Measurements from ENCODE around the gene LGR4. TPM values are rescaled to one million over a fixed set of nuclear protein-coding genes. Genes with fewer than 3 reads are reported as not detected.

Gene LGR4
- total and polyA plus RNA-seq, 10 of the 15 experiments (the other 5 are each of a cell fraction or from before 2014, with no cell fraction given) = under 0.01 to 0.64 (median 0.04) TPM; not detected in 5

DNA sequence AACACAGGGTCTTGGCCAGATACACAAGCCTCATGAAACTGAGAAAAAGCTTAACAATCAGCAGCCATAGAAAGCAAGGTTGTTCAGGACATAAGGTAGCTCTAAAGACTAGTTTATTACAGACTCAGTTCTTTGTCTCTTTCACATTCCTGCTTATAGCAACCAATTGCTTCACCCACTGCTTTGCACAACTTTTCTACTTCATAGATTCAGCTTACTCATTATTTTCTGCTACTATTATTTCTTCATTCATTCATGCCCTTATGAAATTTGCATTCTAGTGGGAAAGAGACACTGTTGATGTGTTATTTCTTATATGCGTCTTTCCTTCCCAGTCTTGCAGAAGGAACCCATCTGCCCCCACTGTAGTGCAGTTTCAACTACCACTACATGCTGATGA is 114.3 kb downstream of the LGR4 start:
- ChIA-PET SMC1A (ENCODE audit: uncharacterized antibody, unreplicated experiment) (interaction anchor here (1.3 kb wide), 1 partner anchor 29 kb away, joined by 3 read pairs; no protein-coding TSS in a partner anchor), POLR2A (no interaction called here), RAD21 (ENCODE audit: unreplicated experiment) (interaction anchor here (1.6 kb wide), 1 partner anchor 175 kb away, joined by 3 read pairs; no protein-coding TSS in a partner anchor), CTCF (interaction anchor here (0.6 kb wide), 1 partner anchor 8 kb away, joined by 3 read pairs; no protein-coding TSS in a partner anchor)
- H3K36me3 ChIP-seq (ENCODE audit: control insufficient read depth in 2 of 2, insufficient read depth in 2 of 2, low read length in 1 of 2) = no peaks in the 10 kb centered on the region
- no TSS peak for BruUV-seq (replicated peaks)
- H4K20me1 ChIP-seq (ENCODE audit: control insufficient read depth, insufficient read depth) = no peaks in the 10 kb centered on the region
- no peak for TF ChIP-seq HDGF (IDR thresholded peaks at IDR 0.05)
- no peak overlapping the region for H3K4me3 ChIP-seq
- 100% methylated on average over 1 of the region's 1 CpG for WGBS (ENCODE audit: insufficient coverage, insufficient replicate concordance, low lambda C conversion rate, missing lambda C conversion rate)
- H3K27me3 ChIP-seq (replicated peaks in 1 of 2; ENCODE audit: control insufficient read depth in 2 of 2, insufficient read depth in 2 of 2, low read length in 1 of 2) = no peaks in the 10 kb centered on the region
- no peak overlapping the region for H2AFZ ChIP-seq (ENCODE audit: control insufficient read depth, low read depth, low read length)
- H3K9ac ChIP-seq (ENCODE audit: control insufficient read depth, insufficient read depth, low read length) = no peak overlapping the region
- intact Hi-C loops (cut with micrococcal nuclease; ENCODE audit: unreplicated experiment) (no loop called here), in situ Hi-C loops (cut with MboI) (no loop called here)
- H3K79me2 ChIP-seq (ENCODE audit: control insufficient read depth, insufficient read depth, low read length) = no peaks in the 10 kb centered on the region; the same call in 1 of the 2 replicates
- no peak overlapping the region for H3K27ac ChIP-seq (ENCODE audit: control insufficient read depth, insufficient read depth)
- no peak overlapping the region for H3K4me2 ChIP-seq (ENCODE audit: control insufficient read depth, insufficient read depth)
- DNase-seq (ENCODE audit: low read depth, low spot score) (no peak), ATAC-seq (no peak), FAIRE-seq (no peak)
- H3K9me3 ChIP-seq (replicated peaks; ENCODE audit: control insufficient read depth, insufficient read depth, low read length) = no peaks in the 10 kb centered on the region
- no peaks in the 10 kb centered on the region for H3K4me1 ChIP-seq (ENCODE audit: control insufficient read depth, insufficient read depth, low read length)

DNA sequence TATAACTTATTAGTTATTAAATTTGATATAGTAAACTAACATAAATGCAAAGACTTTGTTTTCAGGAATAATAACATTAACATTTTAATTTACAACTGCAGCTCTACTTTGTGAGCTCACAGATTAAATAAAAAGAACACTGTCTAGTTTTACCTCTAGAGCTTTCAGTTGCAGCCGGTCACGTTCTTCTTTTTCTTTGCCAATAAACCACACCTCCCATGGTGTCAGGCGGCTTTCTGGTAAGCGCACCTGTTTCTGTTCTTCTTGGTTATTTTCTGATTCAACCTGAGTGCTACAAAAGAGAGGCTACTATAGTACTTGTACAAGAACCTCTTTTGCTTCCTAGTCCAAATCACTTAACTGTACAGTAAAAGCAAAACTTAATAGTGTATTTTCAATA is 115.3 kb downstream of the LGR4 start:
- Histone ChIP-seq H3K4me3 (no peak overlapping the region), H3K36me3 (ENCODE audit: control insufficient read depth in 2 of 2, insufficient read depth in 2 of 2, low read length in 1 of 2) (no peaks in the 10 kb centered on the region), H3K4me1 (ENCODE audit: control insufficient read depth, insufficient read depth, low read length) (no peaks in the 10 kb centered on the region), H3K4me2 (ENCODE audit: control insufficient read depth, insufficient read depth) (no peak overlapping the region), H3K79me2 (ENCODE audit: control insufficient read depth, insufficient read depth, low read length) (no peaks in the 10 kb centered on the region), H3K9me3 (replicated peaks; ENCODE audit: control insufficient read depth, insufficient read depth, low read length) (no peaks in the 10 kb centered on the region), H2AFZ (ENCODE audit: control insufficient read depth, low read depth, low read length) (no peak overlapping the region), H3K9ac (ENCODE audit: control insufficient read depth, insufficient read depth, low read length) (no peak overlapping the region), H3K27ac (ENCODE audit: control insufficient read depth, insufficient read depth) (no peak overlapping the region), H4K20me1 (ENCODE audit: control insufficient read depth, insufficient read depth) (no peaks in the 10 kb centered on the region), H3K27me3 (replicated peaks in 1 of 2; ENCODE audit: control insufficient read depth in 2 of 2, insufficient read depth in 2 of 2, low read length in 1 of 2) (no peaks in the 10 kb centered on the region)
- ATAC-seq = no peak
- no peak for FAIRE-seq
- SMC1A ChIA-PET (ENCODE audit: uncharacterized antibody, unreplicated experiment) = no interaction called here
- BruUV-seq (replicated peaks) = no TSS peak
- CTCF ChIA-PET = no interaction called here
- WGBS (ENCODE audit: insufficient coverage, insufficient replicate concordance, low lambda C conversion rate, missing lambda C conversion rate) = 96% methylated on average over 4 of the region's 4 CpGs
- in situ Hi-C loops (cut with MboI) (no loop called here), intact Hi-C loops (cut with micrococcal nuclease; ENCODE audit: unreplicated experiment) (no loop called here)
- no peak for DNase-seq (ENCODE audit: low read depth, low spot score)
- POLR2A ChIA-PET = no interaction called here
- RAD21 ChIA-PET (ENCODE audit: unreplicated experiment) = no interaction called here
- TF ChIP-seq PAX8 (IDR thresholded peaks at IDR 0.05) = no peak
- no peak for TF ChIP-seq POLR2A (IDR thresholded peaks at IDR 0.05; ENCODE audit: low read depth, low read length)
- no peak for TF ChIP-seq TCF3 (IDR thresholded peaks at IDR 0.05; ENCODE audit: borderline replicate concordance, insufficient read depth, low read depth, low read length)
- TF ChIP-seq CBFB (IDR thresholded peaks at IDR 0.05; ENCODE audit: low read depth) = no peak
- TF ChIP-seq, protein P1, sequence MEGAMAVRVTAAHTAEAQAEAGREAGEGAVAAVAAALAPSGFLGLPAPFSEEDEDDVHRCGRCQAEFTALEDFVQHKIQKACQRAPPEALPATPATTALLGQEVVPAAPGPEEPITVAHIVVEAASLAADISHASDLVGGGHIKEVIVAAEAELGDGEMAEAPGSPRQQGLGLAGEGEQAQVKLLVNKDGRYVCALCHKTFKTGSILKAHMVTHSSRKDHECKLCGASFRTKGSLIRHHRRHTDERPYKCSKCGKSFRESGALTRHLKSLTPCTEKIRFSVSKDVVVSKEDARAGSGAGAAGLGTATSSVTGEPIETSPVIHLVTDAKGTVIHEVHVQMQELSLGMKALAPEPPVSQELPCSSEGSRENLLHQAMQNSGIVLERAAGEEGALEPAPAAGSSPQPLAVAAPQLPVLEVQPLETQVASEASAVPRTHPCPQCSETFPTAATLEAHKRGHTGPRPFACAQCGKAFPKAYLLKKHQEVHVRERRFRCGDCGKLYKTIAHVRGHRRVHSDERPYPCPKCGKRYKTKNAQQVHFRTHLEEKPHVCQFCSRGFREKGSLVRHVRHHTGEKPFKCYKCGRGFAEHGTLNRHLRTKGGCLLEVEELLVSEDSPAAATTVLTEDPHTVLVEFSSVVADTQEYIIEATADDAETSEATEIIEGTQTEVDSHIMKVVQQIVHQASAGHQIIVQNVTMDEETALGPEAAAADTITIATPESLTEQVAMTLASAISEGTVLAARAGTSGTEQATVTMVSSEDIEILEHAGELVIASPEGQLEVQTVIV (IDR thresholded peaks at IDR 0.05; ENCODE audit: borderline replicate concordance, partially characterized antibody) = no peak
- TF ChIP-seq, protein P2, sequence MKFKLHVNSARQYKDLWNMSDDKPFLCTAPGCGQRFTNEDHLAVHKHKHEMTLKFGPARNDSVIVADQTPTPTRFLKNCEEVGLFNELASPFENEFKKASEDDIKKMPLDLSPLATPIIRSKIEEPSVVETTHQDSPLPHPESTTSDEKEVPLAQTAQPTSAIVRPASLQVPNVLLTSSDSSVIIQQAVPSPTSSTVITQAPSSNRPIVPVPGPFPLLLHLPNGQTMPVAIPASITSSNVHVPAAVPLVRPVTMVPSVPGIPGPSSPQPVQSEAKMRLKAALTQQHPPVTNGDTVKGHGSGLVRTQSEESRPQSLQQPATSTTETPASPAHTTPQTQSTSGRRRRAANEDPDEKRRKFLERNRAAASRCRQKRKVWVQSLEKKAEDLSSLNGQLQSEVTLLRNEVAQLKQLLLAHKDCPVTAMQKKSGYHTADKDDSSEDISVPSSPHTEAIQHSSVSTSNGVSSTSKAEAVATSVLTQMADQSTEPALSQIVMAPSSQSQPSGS (IDR thresholded peaks at IDR 0.05; ENCODE audit: low read length) = no peak
- TF ChIP-seq, protein P3, sequence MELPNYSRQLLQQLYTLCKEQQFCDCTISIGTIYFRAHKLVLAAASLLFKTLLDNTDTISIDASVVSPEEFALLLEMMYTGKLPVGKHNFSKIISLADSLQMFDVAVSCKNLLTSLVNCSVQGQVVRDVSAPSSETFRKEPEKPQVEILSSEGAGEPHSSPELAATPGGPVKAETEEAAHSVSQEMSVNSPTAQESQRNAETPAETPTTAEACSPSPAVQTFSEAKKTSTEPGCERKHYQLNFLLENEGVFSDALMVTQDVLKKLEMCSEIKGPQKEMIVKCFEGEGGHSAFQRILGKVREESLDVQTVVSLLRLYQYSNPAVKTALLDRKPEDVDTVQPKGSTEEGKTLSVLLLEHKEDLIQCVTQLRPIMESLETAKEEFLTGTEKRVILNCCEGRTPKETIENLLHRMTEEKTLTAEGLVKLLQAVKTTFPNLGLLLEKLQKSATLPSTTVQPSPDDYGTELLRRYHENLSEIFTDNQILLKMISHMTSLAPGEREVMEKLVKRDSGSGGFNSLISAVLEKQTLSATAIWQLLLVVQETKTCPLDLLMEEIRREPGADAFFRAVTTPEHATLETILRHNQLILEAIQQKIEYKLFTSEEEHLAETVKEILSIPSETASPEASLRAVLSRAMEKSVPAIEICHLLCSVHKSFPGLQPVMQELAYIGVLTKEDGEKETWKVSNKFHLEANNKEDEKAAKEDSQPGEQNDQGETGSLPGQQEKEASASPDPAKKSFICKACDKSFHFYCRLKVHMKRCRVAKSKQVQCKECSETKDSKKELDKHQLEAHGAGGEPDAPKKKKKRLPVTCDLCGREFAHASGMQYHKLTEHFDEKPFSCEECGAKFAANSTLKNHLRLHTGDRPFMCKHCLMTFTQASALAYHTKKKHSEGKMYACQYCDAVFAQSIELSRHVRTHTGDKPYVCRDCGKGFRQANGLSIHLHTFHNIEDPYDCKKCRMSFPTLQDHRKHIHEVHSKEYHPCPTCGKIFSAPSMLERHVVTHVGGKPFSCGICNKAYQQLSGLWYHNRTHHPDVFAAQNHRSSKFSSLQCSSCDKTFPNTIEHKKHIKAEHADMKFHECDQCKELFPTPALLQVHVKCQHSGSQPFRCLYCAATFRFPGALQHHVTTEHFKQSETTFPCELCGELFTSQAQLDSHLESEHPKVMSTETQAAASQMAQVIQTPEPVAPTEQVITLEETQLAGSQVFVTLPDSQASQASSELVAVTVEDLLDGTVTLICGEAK (IDR thresholded peaks at IDR 0.05; ENCODE audit: borderline replicate concordance) = no peak

All from GM12878 (cell line).